Dermis blood vessel endothelial cell (primary cell): ENCODE results near the gene TMEM82. TPM values are rescaled to one million over a fixed set of nuclear protein-coding genes. Genes with fewer than 3 reads are reported as not detected.

ENCODE experiments used
- DNase-seq: peaks from one replicate; pipeline ENCODE4 v3.0.0; 2010
- total RNA-seq: library from RNA; depleted of rRNA; stranded (reverse); fragments of >200 nt; gene quantifications from 2 replicates; pipeline ENCODE4 v1.2.3, GENCODE V29; 2014

The TMEM82 gene
- total RNA-seq, 1 donor from 2014 or later: not detected

- no peak for DNase-seq
These were observed 5.4 kb upstream of the TMEM82 start for GRCh38 chr1:15736892-15737261.

- DNase-seq: no peak
These were observed 4.7 kb upstream of the TMEM82 start for GRCh38 chr1:15737324-15738319.

- no peak for DNase-seq
These were observed 3.7 kb upstream of the TMEM82 start for GRCh38 chr1:15738416-15739113.

- no peak for DNase-seq
These were observed 3.0 kb upstream of the TMEM82 start for GRCh38 chr1:15739259-15739658.

GRCh38 chr1:15739745-15740144 is 2.6 kb upstream of the TMEM82 start:
- DNase-seq: peak; percentile 41

GRCh38 chr1:15740924-15741850 is 1.1 kb upstream of the TMEM82 start:
- DNase-seq: peak; percentile 81

- no peak for DNase-seq
These were observed 1.9 kb downstream of the TMEM82 start for GRCh38 chr1:15744122-15744679.

GRCh38 chr1:15747378-15747777 is 5.1 kb downstream of the TMEM82 start:
- DNase-seq: no peak

- DNase-seq: no peak
These were observed 6.0 kb downstream of the TMEM82 start for GRCh38 chr1:15748264-15748663.

GRCh38 chr1:15748690-15749398 is 6.5 kb downstream of the TMEM82 start:
- no peak for DNase-seq

- peak; percentile 88 for DNase-seq
These were observed 7.3 kb downstream of the TMEM82 start for GRCh38 chr1:15749399-15750291.

- no peak for DNase-seq
These were observed 8.6 kb downstream of the TMEM82 start for GRCh38 chr1:15750924-15751323.

GRCh38 chr1:15751717-15752116 is 9.4 kb downstream of the TMEM82 start:
- DNase-seq: no peak

GRCh38 chr1:15753776-15754175 is 11.5 kb downstream of the TMEM82 start:
- DNase-seq: no peak

GRCh38 chr1:15755021-15755645 is 12.8 kb downstream of the TMEM82 start:
- DNase-seq: no peak

- DNase-seq: no peak
These were observed 13.3 kb downstream of the TMEM82 start for GRCh38 chr1:15755646-15756040.

GRCh38 chr1:15756143-15757015 is 14.1 kb downstream of the TMEM82 start:
- DNase-seq: peak; percentile 66

GRCh38 chr1:15757016-15757543 is 14.8 kb downstream of the TMEM82 start:
- DNase-seq: no peak
